Mucosa of rectum (tissue), 2 donors: ENCODE data around the gene IGFBP2.

Experiments used
- H3K27ac ChIP-seq, 2 donors: one replicate each; pipeline ENCODE4 v1.7.0; 2013; ENCODE audit warnings: inconsistent platforms in 2 of 2, low read depth in 2 of 2, low read length in 2 of 2
- H3K27me3 ChIP-seq, 2 donors: one replicate each; pipeline ENCODE4 v1.7.0; 2013; ENCODE audit warnings: low read length in 2 of 2; ENCODE audit not compliant: control insufficient read depth in 2 of 2, insufficient read depth in 2 of 2
- H3K36me3 ChIP-seq, 2 donors: one replicate each; pipeline ENCODE4 v1.7.0; 2013; ENCODE audit warnings: low read length in 2 of 2; ENCODE audit not compliant: control insufficient read depth in 2 of 2, insufficient read depth in 2 of 2
- H3K4me1 ChIP-seq, 2 donors: one replicate each; pipeline ENCODE4 v1.7.0; 2013; ENCODE audit warnings: low read length in 2 of 2, mild to moderate bottlenecking in 1 of 2; ENCODE audit not compliant: control insufficient read depth in 2 of 2, insufficient read depth in 2 of 2
- H3K4me3 ChIP-seq, 2 donors: one replicate each; pipeline ENCODE4 v1.7.0; 2013; ENCODE audit warnings: low read length in 2 of 2
- H3K9ac ChIP-seq, 2 donors: one replicate each; pipeline ENCODE4 v1.7.0; 2013; ENCODE audit warnings: low read length in 2 of 2, low read depth in 1 of 2, mild to moderate bottlenecking in 1 of 2
- H3K9me3 ChIP-seq, 2 donors: one replicate each; pipeline ENCODE4 v1.7.0; 2013; ENCODE audit warnings: low read length in 2 of 2; ENCODE audit not compliant: control insufficient read depth in 2 of 2
- donor health status: healthy.
- donor health status: Normal muscosa, but diverticular disease.

IGFBP2 gene

DNA sequence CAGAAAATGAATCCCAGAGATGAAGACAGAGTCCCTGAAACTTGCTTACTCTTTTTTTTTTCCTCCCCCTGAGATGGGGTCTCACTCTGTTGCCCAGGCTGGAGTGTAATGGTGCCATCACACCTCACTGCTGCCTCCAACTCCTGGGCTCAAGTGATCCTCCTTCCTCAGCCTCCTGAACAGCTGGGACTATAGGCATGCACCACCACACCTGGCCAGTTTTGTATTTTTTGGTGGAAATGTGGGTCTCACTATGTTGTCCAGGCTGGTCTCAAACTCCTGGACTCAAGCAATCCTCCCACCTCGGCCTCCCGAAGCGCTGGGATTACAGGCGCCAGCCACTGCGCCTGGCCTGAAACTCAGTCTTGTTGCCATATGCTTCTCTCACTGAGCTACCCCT is 27.8 kb downstream of the IGFBP2 start:
- Histone ChIP-seq H3K4me3 (no peak overlapping the region), H3K4me1 (peaks cover 0 to 4% of the 10 kb centered on the region in 2 donors), H3K27me3 (no peaks in the 10 kb centered on the region), H3K9me3 (no peaks in the 10 kb centered on the region), H3K27ac (no peak overlapping the region), H3K36me3 (no peaks in the 10 kb centered on the region), H3K9ac (no peak overlapping the region)

DNA sequence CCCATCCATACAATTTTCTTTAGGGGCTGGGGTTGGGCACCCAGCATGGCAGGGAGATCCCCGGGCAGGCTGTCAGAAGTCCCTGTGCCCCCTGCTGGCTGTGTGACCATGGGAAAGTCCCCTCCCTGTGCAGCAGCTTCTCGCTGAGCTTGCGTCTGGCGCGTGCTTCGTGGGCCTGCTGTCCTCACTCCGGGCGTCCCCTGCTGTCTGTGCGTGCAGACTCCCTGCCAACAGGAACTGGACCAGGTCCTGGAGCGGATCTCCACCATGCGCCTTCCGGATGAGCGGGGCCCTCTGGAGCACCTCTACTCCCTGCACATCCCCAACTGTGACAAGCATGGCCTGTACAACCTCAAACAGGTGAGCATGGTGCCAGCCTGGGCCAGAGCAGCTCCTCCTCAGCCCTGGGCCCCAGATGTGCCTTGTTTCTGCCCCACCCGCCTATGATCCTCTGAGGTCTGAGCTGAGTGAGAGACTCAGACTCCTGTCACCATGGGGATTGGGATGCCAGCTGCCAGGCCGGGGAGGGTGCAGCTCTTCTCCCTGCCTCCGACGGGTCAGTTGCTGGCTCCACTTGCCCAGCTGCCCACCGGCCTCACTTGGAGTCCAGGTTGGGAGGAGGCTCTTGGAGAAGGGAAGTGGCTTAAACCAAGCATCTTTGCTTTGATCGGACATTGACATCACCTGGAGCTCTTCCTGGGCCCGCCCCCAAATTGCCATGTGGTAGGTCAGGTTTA is 28.6 kb downstream of the IGFBP2 start:
- Histone ChIP-seq H3K9ac (no peak overlapping the region), H3K36me3 (no peaks in the 10 kb centered on the region), H3K27ac (no peak overlapping the region), H3K9me3 (no peaks in the 10 kb centered on the region), H3K4me3 (no peak overlapping the region), H3K4me1 (peaks cover 0 to 4% of the 10 kb centered on the region in 2 donors), H3K27me3 (no peaks in the 10 kb centered on the region)

- Histone ChIP-seq H3K27me3 (no peaks in the 10 kb centered on the region), H3K4me1 (peaks cover 0 to 4% of the 10 kb centered on the region in 2 donors), H3K27ac (no peak overlapping the region), H3K36me3 (no peaks in the 10 kb centered on the region), H3K9ac (no peak overlapping the region), H3K4me3 (no peak overlapping the region), H3K9me3 (no peaks in the 10 kb centered on the region)
Measured at GRCh38 chr2:216663106-216663505, 29.9 kb downstream of the IGFBP2 start.

- Histone ChIP-seq H3K4me3 (no peak overlapping the region), H3K36me3 (no peaks in the 10 kb centered on the region), H3K9ac (no peak overlapping the region), H3K9me3 (no peaks in the 10 kb centered on the region), H3K27me3 (no peaks in the 10 kb centered on the region), H3K27ac (no peak overlapping the region), H3K4me1 (peaks cover 0 to 4% of the 10 kb centered on the region in 2 donors)
Measured at GRCh38 chr2:216663846-216664245, 30.6 kb downstream of the IGFBP2 start.

DNA sequence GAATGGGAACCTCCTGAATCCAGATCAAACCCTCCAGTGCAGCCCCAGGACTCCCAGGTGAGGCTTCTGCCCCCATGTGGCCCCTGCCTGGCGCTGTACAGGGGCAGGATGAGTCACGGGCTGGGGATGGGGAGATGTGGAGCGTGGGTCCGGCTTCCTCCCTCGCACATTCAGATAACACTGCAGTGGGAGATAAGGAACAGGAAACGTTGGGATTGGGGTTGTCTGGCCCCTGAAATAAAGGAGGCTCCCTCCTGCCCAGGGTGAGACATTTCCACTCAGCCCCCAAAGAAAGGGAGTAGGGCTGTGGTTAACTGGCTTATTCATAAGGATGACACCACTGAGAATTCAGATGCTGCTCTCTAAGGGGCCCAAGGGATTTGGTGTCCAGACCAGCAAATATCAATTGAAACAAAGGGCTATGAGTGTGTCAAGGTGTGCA is 31.4 kb downstream of the IGFBP2 start:
- Histone ChIP-seq H3K4me3 (no peak overlapping the region), H3K27me3 (no peaks in the 10 kb centered on the region), H3K4me1 (peaks cover 0 to 4% of the 10 kb centered on the region in 2 donors), H3K9me3 (no peaks in the 10 kb centered on the region), H3K27ac (no peak overlapping the region), H3K9ac (no peak overlapping the region), H3K36me3 (no peaks in the 10 kb centered on the region)

GRCh38 chr2:216665242-216665641 is 32.0 kb downstream of the IGFBP2 start:
- no peak overlapping the region for H3K4me3 ChIP-seq
- H3K27me3 ChIP-seq, result no peaks in the 10 kb centered on the region
- no peaks in the 10 kb centered on the region for H3K36me3 ChIP-seq
- no peak overlapping the region for H3K27ac ChIP-seq
- H3K9me3 ChIP-seq, result no peaks in the 10 kb centered on the region
- H3K9ac ChIP-seq, result no peak overlapping the region
- H3K4me1 ChIP-seq, result peaks cover 0 to 4% of the 10 kb centered on the region in 2 donors

DNA sequence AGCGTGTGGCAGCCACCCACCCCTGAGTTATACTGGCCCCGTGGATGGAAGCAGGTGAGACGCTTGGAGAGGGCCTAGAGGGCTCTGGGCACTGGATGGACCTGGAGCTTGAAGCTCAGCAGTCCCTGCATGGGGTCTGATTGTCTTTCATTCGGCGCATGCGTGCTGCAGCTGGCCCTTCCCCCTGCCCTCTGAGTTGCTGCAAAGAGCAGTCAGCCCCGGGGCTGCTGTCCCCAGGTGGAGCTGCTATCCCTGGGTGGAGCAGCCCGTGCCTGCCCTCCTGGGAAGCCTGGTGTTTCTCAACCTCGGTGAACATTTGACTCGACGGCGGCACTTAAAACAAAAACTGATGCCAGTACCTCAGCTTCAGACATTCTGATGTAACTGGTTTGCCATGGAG is 32.5 kb downstream of the IGFBP2 start:
- Histone ChIP-seq H3K9ac (no peak overlapping the region), H3K27ac (no peak overlapping the region), H3K4me3 (no peak overlapping the region)

GRCh38 chr2:216666461-216667233 is 33.4 kb downstream of the IGFBP2 start:
- Histone ChIP-seq H3K36me3 (no peaks in the 10 kb centered on the region), H3K4me3 (no peak overlapping the region), H3K4me1 (peaks cover 0 to 4% of the 10 kb centered on the region in 2 donors), H3K9ac (no peak overlapping the region), H3K27ac (no peak overlapping the region), H3K9me3 (no peaks in the 10 kb centered on the region), H3K27me3 (no peaks in the 10 kb centered on the region)

More for the DNA sequence above, 32.5 kb downstream of the IGFBP2 start:
- Histone ChIP-seq H3K27me3 (no peaks in the 10 kb centered on the region), H3K36me3 (no peaks in the 10 kb centered on the region), H3K9me3 (no peaks in the 10 kb centered on the region), H3K4me1 (peaks cover 0 to 4% of the 10 kb centered on the region in 2 donors)

GRCh38 chr2:216670266-216671080 is 37.3 kb downstream of the IGFBP2 start:
- Histone ChIP-seq H3K4me1 (peaks cover 0 to under 1% of the 10 kb centered on the region in 2 donors), H3K9me3 (no peaks in the 10 kb centered on the region), H3K27me3 (no peaks in the 10 kb centered on the region), H3K4me3 (no peak overlapping the region), H3K9ac (no peak overlapping the region), H3K36me3 (no peaks in the 10 kb centered on the region), H3K27ac (no peak overlapping the region)

GRCh38 chr2:216671081-216671411 is 37.8 kb downstream of the IGFBP2 start:
- H3K9ac ChIP-seq, result no peak overlapping the region

More at GRCh38 chr2:216671081-216671411, 37.8 kb downstream of the IGFBP2 start:
- Histone ChIP-seq H3K36me3 (no peaks in the 10 kb centered on the region), H3K4me1 (no peaks in the 10 kb centered on the region), H3K4me3 (no peak overlapping the region), H3K27ac (no peak overlapping the region), H3K27me3 (no peaks in the 10 kb centered on the region), H3K9me3 (no peaks in the 10 kb centered on the region)
